Astrocyte (in vitro differentiated cells and primary cell): ENCODE data around the gene PLK2.
A peak's percentile ranks its signal among the peaks of the same experiment; 100 is the strongest.

Experiments used
- EZH2 ChIP-seq: IDR thresholded peaks from 2 replicates; pipeline ENCODE4 v1.6.1; 2012; ENCODE audit warnings: mild to moderate bottlenecking, low read length, inconsistent platforms; ENCODE audit not compliant: insufficient read depth
- TF ChIP-seq, protein P1 (sequence below): IDR thresholded peaks from 2 replicates; pipeline ENCODE4 v1.5.1; 2011; ENCODE audit warnings: low read depth, mild to moderate bottlenecking, inconsistent platforms, low read length, moderate library complexity; ENCODE audit not compliant: insufficient read depth

DNA sequence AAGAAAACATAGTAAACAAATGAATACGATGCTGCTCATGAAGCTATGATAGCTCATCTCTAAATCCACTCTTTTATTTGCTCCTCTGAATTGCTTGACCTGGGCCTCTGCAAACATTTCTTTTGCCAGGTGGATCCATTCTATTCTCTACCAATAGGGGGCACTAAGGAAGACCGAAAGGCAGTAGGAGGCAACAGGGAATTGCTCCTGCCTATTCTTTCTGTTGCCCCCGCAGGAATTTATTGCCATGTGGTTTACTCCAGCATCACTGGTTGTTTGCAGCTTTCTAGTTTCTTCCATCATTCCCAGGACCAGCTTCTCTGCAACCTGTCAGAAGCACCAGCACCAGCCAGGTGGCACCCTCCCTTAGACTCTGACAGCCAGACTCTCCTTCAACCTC lies 36.6 kb upstream of the PLK2 start:
- TF ChIP-seq, protein P1, sequence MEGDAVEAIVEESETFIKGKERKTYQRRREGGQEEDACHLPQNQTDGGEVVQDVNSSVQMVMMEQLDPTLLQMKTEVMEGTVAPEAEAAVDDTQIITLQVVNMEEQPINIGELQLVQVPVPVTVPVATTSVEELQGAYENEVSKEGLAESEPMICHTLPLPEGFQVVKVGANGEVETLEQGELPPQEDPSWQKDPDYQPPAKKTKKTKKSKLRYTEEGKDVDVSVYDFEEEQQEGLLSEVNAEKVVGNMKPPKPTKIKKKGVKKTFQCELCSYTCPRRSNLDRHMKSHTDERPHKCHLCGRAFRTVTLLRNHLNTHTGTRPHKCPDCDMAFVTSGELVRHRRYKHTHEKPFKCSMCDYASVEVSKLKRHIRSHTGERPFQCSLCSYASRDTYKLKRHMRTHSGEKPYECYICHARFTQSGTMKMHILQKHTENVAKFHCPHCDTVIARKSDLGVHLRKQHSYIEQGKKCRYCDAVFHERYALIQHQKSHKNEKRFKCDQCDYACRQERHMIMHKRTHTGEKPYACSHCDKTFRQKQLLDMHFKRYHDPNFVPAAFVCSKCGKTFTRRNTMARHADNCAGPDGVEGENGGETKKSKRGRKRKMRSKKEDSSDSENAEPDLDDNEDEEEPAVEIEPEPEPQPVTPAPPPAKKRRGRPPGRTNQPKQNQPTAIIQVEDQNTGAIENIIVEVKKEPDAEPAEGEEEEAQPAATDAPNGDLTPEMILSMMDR, result peak; percentile 17
- no peak for TF ChIP-seq EZH2
